BJ (cell line): Measurements from ENCODE around the gene PODN. TPM values are rescaled to one million over a fixed set of nuclear protein-coding genes. Genes with fewer than 3 reads are reported as not detected.
A peak's percentile ranks its signal among the peaks of the same experiment; 100 is the strongest.

Experiments used
- CTCF ChIA-PET: fragments of 350-600 bp; formaldehyde crosslinking; extraction: SDS; loops from one replicate; lab custom pipeline; 2021; ENCODE audit warnings: antibody characterized with exemption, inconsistent platforms; lab: Yijun Ruan, JAX
- POLR2A ChIA-PET: fragments of 300-600 bp; sonication (Branson Sonifier 250); formaldehyde crosslinking; extraction: SDS; loops from one replicate; lab custom pipeline; 2021; ENCODE audit warnings: antibody characterized with exemption; lab: Charles Lee
- DNase-seq: peaks from one replicate; pipeline ENCODE4 v3.0.0-alpha.2; 2011; ENCODE audit warnings: low read depth
- H3K27me3 ChIP-seq: 2 replicates; pipeline ENCODE4 v1.6.0; 2011; ENCODE audit warnings: low read length; ENCODE audit not compliant: control insufficient read depth, insufficient read depth
- H3K36me3 ChIP-seq: 2 replicates; pipeline ENCODE4 v1.5.1; 2011; ENCODE audit warnings: low read length; ENCODE audit not compliant: control insufficient read depth, insufficient read depth
- H3K4me3 ChIP-seq: 2 replicates; pipeline ENCODE4 v1.5.1; 2011; ENCODE audit warnings: low read depth, mild to moderate bottlenecking, control low read depth, low read length
- CTCF ChIP-seq: IDR thresholded peaks from 2 replicates; pipeline ENCODE4 v1.5.1; 2011; ENCODE audit warnings: low read depth, mild to moderate bottlenecking, control low read depth, inconsistent platforms, low read length, moderate library complexity; ENCODE audit not compliant: insufficient read depth
- polyA plus RNA-seq: library from polyadenylated mRNA; depleted of rRNA; stranded (reverse); fragments of >200 nt; gene quantifications from 2 replicates; pipeline ENCODE4 v1.2.3, GENCODE V29; 2011

Gene PODN
- polyA plus RNA-seq, 1 experiment, result 107 TPM

GRCh38 chr1:53117836-53118235, 55.8 kb downstream of the PODN start:
- ChIA-PET CTCF (no interaction called here), POLR2A (no interaction called here)
- Histone ChIP-seq H3K27me3 (no peaks in the 10 kb centered on the region), H3K36me3 (no peaks in the 10 kb centered on the region), H3K4me3 (no peak overlapping the region)
- no peak for TF ChIP-seq CTCF
- no peak for DNase-seq

DNA sequence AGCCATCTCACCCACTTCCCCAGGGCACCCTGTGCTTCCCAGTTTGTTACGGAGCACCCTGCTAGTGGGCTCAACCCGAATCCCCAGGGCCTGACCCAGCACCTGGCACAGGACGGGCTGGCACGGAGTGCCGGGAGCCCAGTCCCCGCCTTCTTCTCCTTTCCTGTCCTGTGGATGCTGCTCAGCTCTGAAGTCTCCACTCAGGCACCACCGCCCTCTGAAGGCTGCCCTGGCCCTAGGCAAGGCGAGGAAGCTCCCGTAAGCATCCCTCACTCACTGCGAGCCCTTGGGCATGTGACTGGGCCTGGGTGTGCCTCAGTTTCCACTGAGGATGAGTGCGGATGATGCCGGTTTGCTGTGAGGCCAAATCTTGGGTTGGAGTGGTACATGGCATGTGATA, 58.6 kb downstream of the PODN start:
- CTCF ChIA-PET, result interaction anchor here (1.0 kb wide), 1 partner anchor 9 kb away, joined by 3 read pairs; no protein-coding TSS in a partner anchor
- Histone ChIP-seq H3K27me3 (no peaks in the 10 kb centered on the region), H3K36me3 (no peaks in the 10 kb centered on the region), H3K4me3 (no peak overlapping the region)
- TF ChIP-seq CTCF, result no peak
- POLR2A ChIA-PET, result no interaction called here
- DNase-seq, result no peak

DNA sequence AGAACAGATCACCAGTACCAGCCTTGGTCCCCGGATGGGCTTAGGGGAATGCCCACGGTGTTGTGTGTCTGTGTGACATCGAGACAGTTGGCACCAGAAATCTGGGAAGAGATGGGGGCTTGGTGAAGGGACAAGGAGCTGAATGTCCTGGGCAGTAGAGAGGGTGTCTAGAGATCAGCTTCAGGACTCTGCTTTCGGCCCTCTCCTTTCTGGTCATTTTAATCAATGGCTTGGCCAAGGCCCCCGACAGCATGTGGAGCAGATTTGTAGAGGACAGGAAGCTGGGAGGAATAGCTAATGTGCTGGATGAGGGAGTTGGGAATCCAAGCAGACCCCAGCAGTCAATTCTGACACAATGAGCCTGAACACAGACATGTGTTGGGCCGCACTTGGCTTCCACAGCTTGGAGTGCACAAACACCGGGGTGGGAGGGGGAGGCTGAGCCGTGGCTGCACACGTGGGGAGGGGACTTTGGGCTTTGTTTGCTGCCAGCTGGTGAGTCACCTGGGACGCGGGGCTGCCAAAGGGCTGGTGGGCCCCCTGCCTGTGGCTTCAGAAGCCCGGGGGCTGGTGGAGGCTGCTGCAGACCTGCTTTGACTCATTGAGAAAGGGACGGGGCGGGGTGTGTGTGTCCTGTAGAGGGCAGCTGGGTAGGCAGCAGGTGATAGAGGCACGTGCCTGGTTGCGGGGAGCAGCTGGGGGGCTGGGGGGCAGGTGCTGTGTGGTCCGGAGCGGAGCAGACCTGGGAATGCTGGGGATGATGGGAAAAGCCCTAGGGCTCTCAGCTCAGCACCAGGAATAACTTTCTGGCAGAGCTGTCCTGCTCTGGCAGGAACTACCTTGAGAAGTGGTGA, 59.5 kb downstream of the PODN start:
- 0 out of 2 replicates have a peak, but pooled peaks have one; percentile 3 for TF ChIP-seq CTCF
- no peaks in the 10 kb centered on the region for H3K27me3 ChIP-seq
- no peaks in the 10 kb centered on the region for H3K36me3 ChIP-seq
- no peak for DNase-seq
- H3K4me3 ChIP-seq, result no peak overlapping the region
- CTCF ChIA-PET, result interaction anchor here (1.1 to 2.5 kb wide), 8 partner anchors 10 to 48 kb away, joined by 3 to 8 read pairs (median 3); no protein-coding TSS in a partner anchor
- POLR2A ChIA-PET, result no interaction called here

DNA sequence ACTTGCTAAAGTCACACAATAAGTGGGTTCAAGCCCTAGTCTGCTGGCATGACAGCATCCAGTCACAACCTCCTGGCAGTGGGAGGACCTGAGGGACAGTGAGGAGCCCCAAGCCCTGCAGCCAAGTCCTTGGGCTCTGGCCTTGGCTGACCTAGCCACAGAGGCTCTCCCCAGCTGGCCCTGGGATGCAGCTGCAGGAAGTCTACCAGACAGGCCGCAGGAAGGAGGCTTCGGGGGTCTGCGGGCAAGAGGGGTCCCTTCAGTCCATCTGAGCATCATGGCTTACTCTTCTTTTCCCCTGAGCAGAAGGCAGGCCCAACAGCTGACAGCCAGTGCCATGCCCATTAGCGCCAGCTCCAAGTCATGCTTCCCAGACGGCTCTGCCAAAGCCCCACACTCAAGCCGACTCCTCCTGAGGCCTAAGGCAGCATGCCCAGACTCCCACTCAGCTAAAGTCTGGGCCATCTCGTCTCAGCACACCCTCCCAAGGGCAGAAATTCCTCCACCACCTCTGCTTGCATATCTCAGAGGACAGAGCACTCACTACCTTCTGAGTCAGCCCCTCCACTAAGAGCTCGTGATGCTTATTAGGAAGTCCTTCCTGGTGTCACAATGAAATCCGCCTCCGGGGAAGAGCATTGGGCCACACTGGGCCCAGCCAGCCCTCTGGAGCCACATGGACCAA, 60.3 kb downstream of the PODN start:
- no peaks in the 10 kb centered on the region for H3K36me3 ChIP-seq
- no peak for DNase-seq
- no peaks in the 10 kb centered on the region for H3K27me3 ChIP-seq
- ChIA-PET POLR2A (no interaction called here), CTCF (interaction anchor here (1.1 to 2.5 kb wide), 8 partner anchors 10 to 49 kb away, joined by 3 to 8 read pairs (median 3); no protein-coding TSS in a partner anchor)
- H3K4me3 ChIP-seq, result no peak overlapping the region
- no peak for TF ChIP-seq CTCF

DNA sequence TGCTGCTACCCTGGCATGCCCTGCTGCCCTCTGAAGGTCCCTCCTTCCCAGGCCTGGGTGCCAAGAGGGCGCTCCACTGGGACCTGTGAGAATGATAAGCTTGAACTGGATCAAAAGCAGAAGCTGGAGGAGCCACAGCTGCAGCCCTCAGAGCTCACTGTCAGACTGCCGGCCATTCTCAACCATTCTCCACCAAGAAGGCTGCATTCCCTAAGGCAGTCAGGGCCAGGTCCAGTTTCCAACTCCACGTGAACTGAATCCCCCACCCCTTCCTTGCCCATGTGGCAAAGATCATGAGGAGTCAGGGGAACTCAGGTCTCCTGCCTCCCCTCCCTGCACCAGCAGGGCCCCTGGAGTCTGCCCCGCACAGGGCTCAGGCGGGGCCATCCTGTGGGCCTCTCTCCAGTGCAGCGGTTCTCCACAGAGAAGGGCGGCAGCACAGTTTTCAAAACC, 61.0 kb downstream of the PODN start:
- CTCF ChIA-PET, result interaction anchor here (1.0 to 2.5 kb wide), 6 partner anchors 8 to 63 kb away, joined by 3 to 8 read pairs (median 3); no protein-coding TSS in a partner anchor
- no peak for DNase-seq
- Histone ChIP-seq H3K27me3 (no peaks in the 10 kb centered on the region), H3K4me3 (no peak overlapping the region), H3K36me3 (no peaks in the 10 kb centered on the region)
- POLR2A ChIA-PET, result no interaction called here
- no peak for TF ChIP-seq CTCF
